Activated CD4-positive, CD25-positive, alpha-beta regulatory T cell treated with anti-CD3 and anti-CD28 coated beads, Interleukin-2, amount 50 U/mL, for 16 hours (primary cell): Measurements from ENCODE around the gene PTPRR.

ENCODE experiments used
- DNase-seq: peaks from one replicate; pipeline ENCODE4 v3.0.0-alpha.2; 2020; ENCODE audit warnings: low read depth, low spot score

PTPRR gene

GRCh38 chr12:70698345-70698744, 222.2 kb downstream of the PTPRR start:
- no peak for DNase-seq

- no peak for DNase-seq
Measured at GRCh38 chr12:70695361-70696023, 225.0 kb downstream of the PTPRR start.

- DNase-seq: no peak
Measured at GRCh38 chr12:70692681-70693288, 227.8 kb downstream of the PTPRR start.

- DNase-seq: no peak
Measured at GRCh38 chr12:70691018-70691672, 229.4 kb downstream of the PTPRR start.

- no peak for DNase-seq
Measured at GRCh38 chr12:70686907-70687306, 233.6 kb downstream of the PTPRR start.

- DNase-seq: no peak
Measured at GRCh38 chr12:70686299-70686698, 234.2 kb downstream of the PTPRR start.

GRCh38 chr12:70683976-70684375, 236.6 kb downstream of the PTPRR start:
- no peak for DNase-seq

- no peak for DNase-seq
Measured at GRCh38 chr12:70671698-70672097, 248.8 kb downstream of the PTPRR start.

GRCh38 chr12:70670948-70671347, 249.6 kb downstream of the PTPRR start:
- DNase-seq: no peak

- DNase-seq: no peak
Measured at GRCh38 chr12:70667253-70667652, 253.3 kb downstream of the PTPRR start.

- no peak for DNase-seq
Measured at GRCh38 chr12:70666364-70666763, 254.2 kb downstream of the PTPRR start.

- no peak for DNase-seq
Measured at GRCh38 chr12:70664465-70664881, 256.1 kb downstream of the PTPRR start.

- no peak for DNase-seq
Measured at GRCh38 chr12:70663838-70664237, 256.7 kb downstream of the PTPRR start.

GRCh38 chr12:70661466-70662161, 258.9 kb downstream of the PTPRR start:
- DNase-seq: no peak

GRCh38 chr12:70660620-70661219, 259.8 kb downstream of the PTPRR start:
- DNase-seq: no peak

- DNase-seq: no peak
Measured at GRCh38 chr12:70660002-70660604, 260.4 kb downstream of the PTPRR start.

GRCh38 chr12:70659077-70659606, 261.4 kb downstream of the PTPRR start:
- no peak for DNase-seq

- no peak for DNase-seq
Measured at GRCh38 chr12:70657616-70658286, 262.8 kb downstream of the PTPRR start.

GRCh38 chr12:70652451-70652850, 268.1 kb downstream of the PTPRR start:
- no peak for DNase-seq

- DNase-seq: no peak
Measured at GRCh38 chr12:70648831-70649230, 271.7 kb downstream of the PTPRR start.

- no peak for DNase-seq
Measured at GRCh38 chr12:70648191-70648590, 272.3 kb downstream of the PTPRR start.
